Measurements from ENCODE around the gene OIT3.

GRCh38 chr10:72918352-72918751, 24.8 kb downstream of the OIT3 start:
- TF ChIP-seq POLR2A (IDR thresholded peaks at IDR 0.05) (no peak), CTCF (IDR thresholded peaks at IDR 0.05) (no peak), EP300 (IDR thresholded peaks at IDR 0.05; ENCODE audit: low read depth) (no peak), POLR2AphosphoS5 (IDR thresholded peaks at IDR 0.05) (no peak)
